Stimulated activated CD4-positive, alpha-beta T cell treated with anti-CD3 and anti-CD28 coated beads, Interleukin-12 subunit alpha, Interleukin-12 subunit beta, amount 100 ng/mL, for 24 hours (primary cell): ENCODE measurements around the gene PA2G4.

ENCODE experiments used
- DNase-seq, 2 experiments: peaks; one replicate each; pipeline ENCODE4 v3.0.0-alpha.2; 2020; ENCODE audit warnings: low read depth in 2 of 2

The PA2G4 gene

GRCh38 chr12:56124133-56124532, 19.8 kb downstream of the PA2G4 start:
- DNase-seq = no peak

GRCh38 chr12:56126732-56127239, 22.4 kb downstream of the PA2G4 start:
- no peak for DNase-seq

GRCh38 chr12:56127485-56127887, 23.1 kb downstream of the PA2G4 start:
- no peak for DNase-seq

- peak; percentile 93 to 97 for DNase-seq
Measured at GRCh38 chr12:56127888-56128669, 23.7 kb downstream of the PA2G4 start, which contains the start of gene ESYT1. ESYT1 (plus strand) TSS chr12:56128267; CDS start chr12:56128320, 53 bp downstream.

- DNase-seq = no peak
Measured at GRCh38 chr12:56128670-56129205, 24.4 kb downstream of the PA2G4 start.

GRCh38 chr12:56129206-56129941, 25.0 kb downstream of the PA2G4 start:
- peak in 1 of 2 experiments; percentile 60 for DNase-seq

- DNase-seq = no peak
Measured at GRCh38 chr12:56129942-56130495, 25.7 kb downstream of the PA2G4 start.

- DNase-seq = no peak
Measured at GRCh38 chr12:56130876-56131275, 26.5 kb downstream of the PA2G4 start.

GRCh38 chr12:56134897-56135296, 30.5 kb downstream of the PA2G4 start:
- no peak for DNase-seq

GRCh38 chr12:56137853-56138571, 33.7 kb downstream of the PA2G4 start:
- no peak for DNase-seq

- no peak for DNase-seq
Measured at GRCh38 chr12:56141946-56142784, 37.8 kb downstream of the PA2G4 start.

GRCh38 chr12:56143217-56143616, 38.9 kb downstream of the PA2G4 start:
- DNase-seq = no peak

GRCh38 chr12:56143870-56144269, 39.5 kb downstream of the PA2G4 start:
- DNase-seq = no peak

GRCh38 chr12:56145217-56145616, 40.9 kb downstream of the PA2G4 start:
- no peak for DNase-seq

- no peak for DNase-seq
Measured at GRCh38 chr12:56146492-56147460, 42.4 kb downstream of the PA2G4 start.

GRCh38 chr12:56150563-56150962, 46.2 kb downstream of the PA2G4 start:
- DNase-seq = no peak

GRCh38 chr12:56151672-56152131, 47.3 kb downstream of the PA2G4 start:
- DNase-seq = peak; percentile 42 to 66

- DNase-seq = peak; percentile 89 to 94
Measured at GRCh38 chr12:56152132-56152755, 47.9 kb downstream of the PA2G4 start, which contains the start of gene MYL6B. MYL6B (plus strand) TSS chr12:56152587; CDS start chr12:56153919, 1,332 bp downstream.
